ENCODE data around the gene PPIL3. TPM values are rescaled to one million over a fixed set of nuclear protein-coding genes. Genes with fewer than 3 reads are reported as not detected.

The PPIL3 gene
- total RNA-seq (10 to 100 TPM; 23.4 to 31.5 (median 26.2) TPM), polyA plus RNA-seq (19.6 TPM)
- long read RNA-seq, donor 1, partial matches to known transcripts, result 0 of 12 reads
- long read RNA-seq, donor 1, other reads (novel, unspliced or antisense), result 5 of 12 reads
- long read RNA-seq, donor 2, partial matches to known transcripts, result 0 of 8 reads
- long read RNA-seq, donor 2, other reads (novel, unspliced or antisense), result 5 of 8 reads
- long read RNA-seq, donor 3, partial matches to known transcripts, result 0 of 8 reads
- long read RNA-seq, donor 3, other reads (novel, unspliced or antisense), result 3 of 8 reads
- long read RNA-seq, donor 4, partial matches to known transcripts, result 0 of 12 reads
- long read RNA-seq, donor 4, other reads (novel, unspliced or antisense), result 9 of 12 reads

GRCh38 chr2:200888704-200889625, at the start of gene PPIL3, which contains the start of gene NIF3L1:
PPIL3 (minus strand) TSS chr2:200889077; CDS start chr2:200887615, 1,462 bp downstream.
NIF3L1 (plus strand) TSS chr2:200889371; CDS start chr2:200891944, 2,573 bp downstream.
- peak within 1 kb of the TSS; percentile 87 for H3K4me3 ChIP-seq (ENCODE audit: low read length)
- intact Hi-C loops (cut with DNase I), result no loop called here
- ATAC-seq (peak; percentile 97 to 98), DNase-seq (peak; percentile 97 to 98 (median 98))
- peak within 1 kb of the TSS; percentile 97 for H3K27ac ChIP-seq (ENCODE audit: low read length)
- H3K9me3 ChIP-seq (ENCODE audit: control insufficient read depth, low read length), result no peaks in the 10 kb centered on the region
- WGBS, result under 1% methylated on average over 50 of the region's 50 CpGs
- H3K27me3 ChIP-seq (ENCODE audit: control insufficient read depth, insufficient read depth), result no peaks in the 10 kb centered on the region
- H3K4me1 ChIP-seq (ENCODE audit: control insufficient read depth, insufficient read depth, low read length), result no peaks in the 10 kb centered on the region

DNA sequence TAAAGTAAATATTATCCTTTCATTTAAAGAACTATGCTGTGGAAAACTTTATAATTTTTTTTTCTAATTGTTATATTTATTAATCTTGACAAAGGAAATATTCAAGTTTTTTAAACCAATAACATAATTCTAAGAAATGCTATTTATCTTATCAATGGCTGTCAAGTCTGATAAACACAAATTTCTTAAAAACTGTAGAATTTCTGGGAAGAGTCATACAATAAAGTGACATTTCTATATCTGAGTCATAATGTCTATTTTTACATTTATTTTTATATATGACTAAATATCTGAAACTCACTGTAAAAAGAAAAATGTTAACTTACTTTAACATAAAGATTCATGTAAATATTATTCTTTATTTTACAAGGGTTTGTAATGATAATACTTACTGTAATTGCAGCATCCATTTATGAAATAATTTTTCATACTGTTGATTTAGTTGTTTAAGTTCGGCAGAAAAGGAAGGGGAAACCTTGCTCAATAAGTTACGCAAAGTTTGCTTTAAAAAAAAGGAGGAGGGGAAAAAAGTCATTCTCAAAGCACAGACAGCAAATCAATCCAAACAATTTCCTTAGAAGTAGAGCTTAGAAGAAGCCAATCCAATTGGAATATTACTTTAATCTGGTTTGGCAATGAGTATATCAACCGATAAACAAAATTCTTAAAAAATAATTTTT, 42.2 kb upstream of the PPIL3 start:
- no peaks in the 10 kb centered on the region for H3K27me3 ChIP-seq (ENCODE audit: control insufficient read depth, insufficient read depth)
- H3K4me3 ChIP-seq (ENCODE audit: low read length), result no peak overlapping the region
- H3K9me3 ChIP-seq (ENCODE audit: control insufficient read depth, low read length), result no peaks in the 10 kb centered on the region
- 80% methylated on average over 3 of the region's 3 CpGs for WGBS
- intact Hi-C loops (cut with DNase I), result loop anchor here in 1 of 4 donors (10.0 kb wide), 1 partner anchor 224 kb away; no protein-coding TSS in a partner anchor
- DNase-seq (no peak), ATAC-seq (no peak)
- no peaks in the 10 kb centered on the region for H3K4me1 ChIP-seq (ENCODE audit: control insufficient read depth, insufficient read depth, low read length)
- H3K27ac ChIP-seq (ENCODE audit: low read length), result no peak overlapping the region

GRCh38 chr2:200929334-200930249, 40.7 kb upstream of the PPIL3 start:
- no peaks in the 10 kb centered on the region for H3K4me1 ChIP-seq (ENCODE audit: control insufficient read depth, insufficient read depth, low read length)
- WGBS, result 90% methylated on average over 2 of the region's 2 CpGs
- DNase-seq (no peak), ATAC-seq (no peak)
- H3K27ac ChIP-seq (ENCODE audit: low read length), result no peak overlapping the region
- no peak overlapping the region for H3K4me3 ChIP-seq (ENCODE audit: low read length)
- no peaks in the 10 kb centered on the region for H3K9me3 ChIP-seq (ENCODE audit: control insufficient read depth, low read length)
- no peaks in the 10 kb centered on the region for H3K27me3 ChIP-seq (ENCODE audit: control insufficient read depth, insufficient read depth)
- intact Hi-C loops (cut with DNase I), result loop anchor here in 1 of 4 donors (10.0 kb wide), 1 partner anchor 225 kb away; no protein-coding TSS in a partner anchor

- H3K27me3 ChIP-seq (ENCODE audit: control insufficient read depth, insufficient read depth), result no peaks in the 10 kb centered on the region
- WGBS, result 88% methylated on average over 6 of the region's 6 CpGs
- no peak overlapping the region for H3K4me3 ChIP-seq (ENCODE audit: low read length)
- DNase-seq (no peak), ATAC-seq (no peak)
- H3K9me3 ChIP-seq (ENCODE audit: control insufficient read depth, low read length), result no peaks in the 10 kb centered on the region
- intact Hi-C loops (cut with DNase I), result no loop called here
- H3K4me1 ChIP-seq (ENCODE audit: control insufficient read depth, insufficient read depth, low read length), result no peaks in the 10 kb centered on the region
- H3K27ac ChIP-seq (ENCODE audit: low read length), result no peak overlapping the region
These were observed 33.6 kb upstream of the PPIL3 start for GRCh38 chr2:200922439-200922838.

DNA sequence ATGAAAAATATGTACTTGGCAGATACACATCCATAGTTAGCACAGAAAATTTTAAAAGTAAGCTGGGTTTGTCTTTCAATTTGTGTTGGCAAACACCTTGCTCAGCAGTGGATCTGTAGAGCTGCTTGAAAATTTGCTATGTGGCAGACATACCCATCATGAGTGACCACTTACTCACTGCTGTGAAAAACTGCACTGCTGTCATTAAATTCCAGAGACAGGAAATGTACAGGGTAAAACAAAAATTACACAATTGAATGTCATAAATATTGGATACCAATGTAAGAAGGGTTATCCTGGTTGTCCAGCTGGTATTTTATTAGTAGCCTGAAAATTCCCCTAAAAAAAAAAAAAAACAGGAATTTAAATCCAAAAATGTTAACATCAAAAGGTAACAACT, 24.8 kb upstream of the PPIL3 start:
- Histone ChIP-seq H3K27me3 (ENCODE audit: control insufficient read depth, insufficient read depth) (no peaks in the 10 kb centered on the region), H3K4me1 (ENCODE audit: control insufficient read depth, insufficient read depth, low read length) (no peaks in the 10 kb centered on the region), H3K27ac (ENCODE audit: low read length) (no peak overlapping the region), H3K9me3 (ENCODE audit: control insufficient read depth, low read length) (no peaks in the 10 kb centered on the region), H3K4me3 (ENCODE audit: low read length) (no peak overlapping the region)
- DNase-seq (no peak), ATAC-seq (no peak)
- intact Hi-C loops (cut with DNase I), result no loop called here

DNA sequence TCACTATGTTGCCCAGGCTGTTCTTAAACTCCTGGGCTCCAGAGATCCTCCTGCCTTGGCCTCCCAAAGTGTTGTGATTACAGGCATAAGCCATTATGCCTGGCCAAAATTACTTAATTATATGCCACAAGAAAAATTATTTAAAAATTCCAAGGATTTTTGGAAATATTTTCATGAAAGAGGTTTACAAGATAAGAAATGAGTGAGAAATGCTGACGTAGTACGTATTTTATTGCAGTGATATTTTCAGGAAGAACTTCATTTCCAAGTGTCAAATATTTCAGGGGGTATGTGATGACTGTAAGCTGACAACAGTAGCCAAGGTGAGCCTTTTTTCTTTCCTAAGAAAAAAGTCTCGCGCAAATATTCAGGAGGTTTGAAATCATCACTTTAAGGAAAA, 21.1 kb upstream of the PPIL3 start:
- intact Hi-C loops (cut with DNase I), result loop anchor here in 1 of 4 donors (5.0 kb wide), 1 partner anchor 267 kb away; no protein-coding TSS in a partner anchor
- ATAC-seq (no peak), DNase-seq (no peak)
- Histone ChIP-seq H3K9me3 (ENCODE audit: control insufficient read depth, low read length) (no peaks in the 10 kb centered on the region), H3K4me1 (ENCODE audit: control insufficient read depth, insufficient read depth, low read length) (no peaks in the 10 kb centered on the region), H3K27ac (ENCODE audit: low read length) (no peak overlapping the region), H3K4me3 (ENCODE audit: low read length) (no peak overlapping the region), H3K27me3 (ENCODE audit: control insufficient read depth, insufficient read depth) (no peaks in the 10 kb centered on the region)
- 95% methylated on average over 4 of the region's 4 CpGs for WGBS

DNA sequence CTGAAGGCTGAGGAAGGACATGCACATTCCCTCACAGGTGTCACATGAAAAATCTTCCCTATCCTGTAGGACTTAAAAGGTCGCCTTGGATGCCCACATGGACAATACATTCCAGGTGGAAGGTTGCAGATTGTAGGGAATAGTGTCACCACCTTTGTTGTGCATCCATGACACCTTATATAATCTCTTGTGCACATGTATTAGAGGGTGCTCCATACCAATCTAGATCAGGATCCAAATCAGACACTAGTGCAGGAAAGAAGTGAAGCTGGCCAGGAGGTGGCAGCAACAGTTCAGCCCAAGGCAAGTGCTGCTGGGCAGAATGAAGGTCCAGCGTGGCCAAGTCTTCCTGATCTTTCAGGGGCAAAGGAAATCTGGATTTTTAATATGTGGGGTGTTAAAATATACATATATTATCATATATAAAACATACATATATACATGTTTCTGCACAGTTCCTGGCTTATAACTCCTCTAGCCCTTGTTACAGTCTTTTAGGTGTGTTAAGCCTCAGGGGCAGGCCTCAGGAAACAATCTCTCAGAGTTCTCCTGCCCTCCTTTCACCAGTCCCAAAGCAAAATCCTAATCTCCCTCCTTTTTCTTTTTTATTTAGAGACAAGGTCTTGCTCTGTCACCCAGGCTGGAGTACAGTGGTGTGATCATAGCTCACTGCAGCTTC, 16.9 kb upstream of the PPIL3 start:
- DNase-seq (peak; percentile 68 to 87 (median 82)), ATAC-seq (peak; percentile 78 to 79)
- Histone ChIP-seq H3K4me3 (ENCODE audit: low read length) (no peak overlapping the region), H3K27ac (ENCODE audit: low read length) (no peak overlapping the region), H3K27me3 (ENCODE audit: control insufficient read depth, insufficient read depth) (no peaks in the 10 kb centered on the region), H3K9me3 (ENCODE audit: control insufficient read depth, low read length) (no peaks in the 10 kb centered on the region), H3K4me1 (ENCODE audit: control insufficient read depth, insufficient read depth, low read length) (no peaks in the 10 kb centered on the region)
- WGBS, result 47% methylated on average over 2 of the region's 2 CpGs
- intact Hi-C loops (cut with DNase I), result loop anchor here in 1 of 4 donors (5.0 kb wide), 1 partner anchor 272 kb away; no protein-coding TSS in a partner anchor

- H3K4me3 ChIP-seq (ENCODE audit: low read length), result no peak overlapping the region
- DNase-seq, result peak in 2 of 3 donors; percentile 32 to 59
- H3K9me3 ChIP-seq (ENCODE audit: control insufficient read depth, low read length), result no peaks in the 10 kb centered on the region
- intact Hi-C loops (cut with DNase I), result loop anchor here in 3 of 4 donors (5.0 kb wide), 3 partner anchors 166 to 276 kb away; partner anchors contain the start of genes HYCC2 (in 1 of the 3) and NDUFB3 (in 1 of the 3)
- no peak overlapping the region for H3K27ac ChIP-seq (ENCODE audit: low read length)
- H3K4me1 ChIP-seq (ENCODE audit: control insufficient read depth, insufficient read depth, low read length), result no peaks in the 10 kb centered on the region
- ATAC-seq, result peak; percentile 84 to 87
- 5% methylated on average over 4 of the region's 4 CpGs for WGBS
- H3K27me3 ChIP-seq (ENCODE audit: control insufficient read depth, insufficient read depth), result no peaks in the 10 kb centered on the region
These were observed 12.7 kb upstream of the PPIL3 start for GRCh38 chr2:200901459-200902072.

- ATAC-seq (no peak), DNase-seq (no peak)
- no peaks in the 10 kb centered on the region for H3K4me1 ChIP-seq (ENCODE audit: control insufficient read depth, insufficient read depth, low read length)
- no peaks in the 10 kb centered on the region for H3K9me3 ChIP-seq (ENCODE audit: control insufficient read depth, low read length)
- H3K27me3 ChIP-seq (ENCODE audit: control insufficient read depth, insufficient read depth), result no peaks in the 10 kb centered on the region
- H3K4me3 ChIP-seq (ENCODE audit: low read length), result no peak overlapping the region
- intact Hi-C loops (cut with DNase I), result no loop called here
- H3K27ac ChIP-seq (ENCODE audit: low read length), result no peak overlapping the region
These were observed 10.6 kb upstream of the PPIL3 start for GRCh38 chr2:200899482-200899881.
